Stromal cell of bone marrow (primary cell): ENCODE measurements around the gene RFXAP.

Source experiments
- DNase-seq: peaks from one replicate; pipeline ENCODE4 v3.0.0-alpha.2; 2012; ENCODE audit warnings: low read depth

Gene RFXAP

DNA sequence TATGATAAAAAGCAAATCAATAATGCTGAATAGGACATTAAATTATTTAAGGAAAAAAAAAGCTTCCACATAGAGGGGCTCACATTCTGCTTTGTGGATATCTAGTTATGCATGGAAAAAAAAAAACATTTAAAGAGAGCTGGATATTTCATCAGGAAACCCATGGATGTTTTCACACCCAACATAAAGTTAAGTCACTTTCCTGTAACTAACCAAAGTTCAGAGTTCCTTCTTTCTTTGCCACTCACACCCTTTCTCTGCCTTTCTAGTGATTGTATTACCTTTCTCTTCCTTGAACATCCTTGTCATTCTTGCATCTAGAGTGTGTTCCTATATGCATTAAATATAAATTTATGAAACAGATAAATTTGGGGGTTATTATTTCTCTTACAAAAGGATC lies 47.2 kb downstream of the RFXAP start:
- no peak for DNase-seq

DNA sequence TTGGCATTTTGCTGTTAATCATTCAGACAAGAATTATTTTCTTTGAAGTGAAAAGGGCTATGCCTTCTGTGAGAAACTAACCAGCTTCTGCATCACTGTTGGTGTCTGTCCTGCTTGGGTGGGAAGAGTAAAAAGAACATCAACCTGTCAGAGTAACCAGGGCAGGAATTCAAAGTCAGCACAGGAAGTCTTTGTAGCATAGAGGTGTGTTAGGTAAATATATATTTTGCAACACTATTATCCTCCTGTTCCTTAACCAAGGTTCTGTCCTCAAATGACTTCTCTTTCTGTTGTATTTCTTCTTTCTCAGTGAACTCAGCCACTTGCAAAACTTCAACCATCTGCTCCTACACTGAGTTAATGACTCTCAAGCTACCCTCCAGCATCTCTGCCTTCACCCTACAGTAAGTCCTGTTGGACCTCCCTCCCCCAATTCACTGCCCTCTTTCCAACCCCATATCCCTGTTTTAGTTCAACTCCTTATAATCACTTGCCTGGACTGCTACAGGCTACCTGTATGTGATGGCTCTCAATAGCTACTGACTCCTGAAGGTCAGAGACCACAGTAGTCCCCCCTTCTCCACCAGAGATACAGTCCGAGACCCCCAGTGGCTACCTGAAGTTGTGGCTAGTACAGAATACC lies 51.1 kb downstream of the RFXAP start:
- DNase-seq, result no peak

DNA sequence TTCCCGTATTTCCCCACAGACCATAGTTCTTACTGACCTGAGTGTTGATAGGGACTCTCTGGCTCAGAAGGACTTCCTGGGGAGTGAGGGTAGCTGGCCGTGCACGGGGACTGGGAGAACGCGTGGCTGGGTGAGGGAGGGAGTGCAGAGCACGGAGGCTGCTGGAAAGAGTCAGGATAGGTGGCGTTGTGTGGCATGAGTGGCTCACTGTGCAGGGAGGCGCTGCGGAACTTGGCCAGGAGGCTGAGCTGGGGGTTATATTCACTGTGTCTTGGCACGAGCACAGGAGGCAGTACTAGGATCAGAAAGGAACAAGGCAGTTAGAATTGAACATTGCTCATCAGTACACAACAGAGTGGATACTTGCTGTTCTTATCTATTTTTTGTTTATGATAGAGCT lies 53.6 kb downstream of the RFXAP start:
- DNase-seq, result no peak

DNA sequence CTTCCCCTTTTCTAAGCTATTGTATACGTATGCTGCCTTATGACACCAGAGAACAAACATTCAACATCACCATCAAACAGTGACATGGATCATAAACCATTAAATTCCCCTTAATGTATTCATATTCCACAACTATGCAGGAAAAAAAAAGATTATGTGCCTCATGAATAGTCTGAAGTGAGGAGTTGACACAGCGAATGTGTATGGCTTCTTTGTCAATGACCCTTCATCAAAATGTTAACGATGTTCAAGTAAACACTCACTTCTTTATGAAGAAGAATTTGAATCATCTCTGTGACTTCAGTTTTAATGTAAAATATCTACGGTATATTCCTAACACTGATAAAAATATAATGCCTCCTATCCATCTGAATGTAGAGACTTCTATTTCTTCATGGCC lies 56.4 kb downstream of the RFXAP start:
- no peak for DNase-seq

DNA sequence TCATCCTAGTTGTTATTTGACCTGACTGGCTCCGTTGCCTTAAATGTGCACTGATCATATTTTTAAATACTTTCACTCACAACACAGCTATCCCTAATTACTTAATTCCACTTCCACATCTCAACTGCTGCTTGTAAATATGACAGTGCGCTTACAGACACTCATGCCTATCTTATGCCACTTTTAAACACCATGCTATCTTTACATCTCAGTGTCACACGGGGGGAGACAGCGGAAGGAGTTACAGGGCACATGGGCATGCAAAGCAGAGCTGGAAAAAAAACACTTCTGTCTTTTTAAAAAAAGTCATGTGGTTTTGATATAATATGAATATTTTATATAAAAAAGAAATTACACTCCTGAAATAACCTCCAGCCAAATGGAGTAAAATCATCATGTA lies 56.9 kb downstream of the RFXAP start:
- no peak for DNase-seq
